ENCODE results near the gene FAM98B. TPM values are rescaled to one million over a fixed set of nuclear protein-coding genes. Genes with fewer than 3 reads are reported as not detected.

The FAM98B gene
- total and polyA plus RNA-seq, 2 donors (not counting 1 experiment from before 2014, with no cell fraction given) = 4.8 to 9.0 TPM

DNA sequence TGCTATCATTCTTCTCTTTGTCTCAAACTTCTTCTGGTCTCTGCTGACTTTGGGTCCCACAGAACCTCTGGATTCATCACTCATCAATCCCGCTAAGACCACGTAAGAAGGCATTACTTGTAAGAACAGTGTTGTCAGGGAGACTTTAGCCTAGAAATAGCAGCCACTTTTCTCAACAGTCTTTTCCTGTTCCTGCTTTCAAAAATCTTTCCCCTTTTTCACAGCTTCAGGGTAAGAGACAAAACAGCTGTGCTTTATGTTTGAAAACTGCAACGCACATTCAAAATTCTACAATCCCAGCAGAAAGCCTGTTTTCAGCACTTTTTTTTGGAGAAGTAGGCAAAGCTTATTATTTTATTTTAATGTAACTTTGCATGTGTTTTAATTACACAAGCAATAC is 42.0 kb upstream of the FAM98B start:
- Histone ChIP-seq H3K4me3 (replicated peaks in 1 of 4; ENCODE audit: control extremely low read depth in 1 of 4, insufficient read depth in 1 of 4, low read depth in 3 of 4, low read length in 4 of 4) (no peak overlapping the region), H3K9ac (ENCODE audit: insufficient read depth, low read length) (no peak overlapping the region), H3K27me3 (ENCODE audit: control insufficient read depth, insufficient read depth, low read length) (peaks cover 1% of the 10 kb centered on the region), H2AFZ (ENCODE audit: low read length) (no peak overlapping the region), H3K79me2 (ENCODE audit: control insufficient read depth, insufficient read depth, low read length) (no peaks in the 10 kb centered on the region), H4K20me1 (ENCODE audit: control insufficient read depth, extremely low read depth, insufficient read depth, low read length) (no peaks in the 10 kb centered on the region), H3K27ac (ENCODE audit: insufficient read depth, low read length) (no peak overlapping the region), H3K4me2 (ENCODE audit: extremely low read depth, insufficient read depth, low read length) (no peak overlapping the region), H3K36me3 (ENCODE audit: control insufficient read depth, insufficient read depth, low read length) (no peaks in the 10 kb centered on the region), H3K4me1 (ENCODE audit: control insufficient read depth, extremely low read depth, insufficient read depth, low read length) (no peaks in the 10 kb centered on the region), H3K9me3 (ENCODE audit: control insufficient read depth, insufficient read depth, low read depth, low read length) (no peaks in the 10 kb centered on the region)
- DNase-seq (ENCODE audit: low read depth in 2 of 2) = peak in 1 of 2 donors; percentile 21
- TF ChIP-seq CTCF (conservative IDR thresholded peaks at IDR 0.05 in 1 of 2, IDR thresholded peaks at IDR 0.05 in 1 of 2; ENCODE audit: low read depth in 1 of 2, low read length in 2 of 2) = no peak
- TF ChIP-seq EZH2 (IDR thresholded peaks at IDR 0.05; ENCODE audit: low read length, missing control alignments) = no peak

DNA sequence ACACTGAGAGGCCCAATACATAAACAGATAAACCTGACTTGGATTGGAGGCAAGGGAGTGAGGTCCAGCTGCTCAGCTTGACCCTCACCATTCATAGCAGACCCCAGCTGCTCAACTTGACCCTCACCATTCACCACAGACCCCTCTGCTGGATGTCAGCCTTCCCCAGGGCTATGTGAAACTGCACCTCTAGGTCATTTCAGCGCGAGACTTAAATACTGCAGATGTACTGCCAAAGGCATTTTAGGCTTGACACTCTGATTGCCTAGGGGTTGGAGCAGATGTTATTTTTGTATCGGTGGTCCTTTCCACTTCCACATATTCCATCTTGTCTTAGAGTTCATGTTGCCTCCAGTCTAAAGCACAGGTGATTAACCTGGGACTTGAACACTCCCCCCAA is 41.5 kb upstream of the FAM98B start:
- Histone ChIP-seq H3K36me3 (ENCODE audit: control insufficient read depth, insufficient read depth, low read length) (no peaks in the 10 kb centered on the region), H3K27me3 (ENCODE audit: control insufficient read depth, insufficient read depth, low read length) (peaks cover 5% of the 10 kb centered on the region)

GRCh38 chr15:38414357-38414756 is 39.6 kb upstream of the FAM98B start:
- Histone ChIP-seq H2AFZ (ENCODE audit: low read length) (no peak overlapping the region), H3K4me2 (ENCODE audit: extremely low read depth, insufficient read depth, low read length) (no peak overlapping the region), H3K4me1 (ENCODE audit: control insufficient read depth, extremely low read depth, insufficient read depth, low read length) (no peaks in the 10 kb centered on the region), H3K9me3 (ENCODE audit: control insufficient read depth, insufficient read depth, low read depth, low read length) (no peaks in the 10 kb centered on the region), H3K9ac (ENCODE audit: insufficient read depth, low read length) (no peak overlapping the region), H3K4me3 (replicated peaks in 1 of 4; ENCODE audit: control extremely low read depth in 1 of 4, insufficient read depth in 1 of 4, low read depth in 3 of 4, low read length in 4 of 4) (no peak overlapping the region), H3K27me3 (ENCODE audit: control insufficient read depth, insufficient read depth, low read length) (peaks cover 5% of the 10 kb centered on the region), H3K36me3 (ENCODE audit: control insufficient read depth, insufficient read depth, low read length) (no peaks in the 10 kb centered on the region), H3K79me2 (ENCODE audit: control insufficient read depth, insufficient read depth, low read length) (no peaks in the 10 kb centered on the region), H4K20me1 (ENCODE audit: control insufficient read depth, extremely low read depth, insufficient read depth, low read length) (no peaks in the 10 kb centered on the region), H3K27ac (ENCODE audit: insufficient read depth, low read length) (no peak overlapping the region)
- TF ChIP-seq EZH2 (IDR thresholded peaks at IDR 0.05; ENCODE audit: low read length, missing control alignments) = no peak
- TF ChIP-seq CTCF (conservative IDR thresholded peaks at IDR 0.05 in 1 of 2, IDR thresholded peaks at IDR 0.05 in 1 of 2; ENCODE audit: low read depth in 1 of 2, low read length in 2 of 2) = peak; percentile 87 to 88
- DNase-seq (ENCODE audit: low read depth in 2 of 2) = peak; percentile 54 to 85

More for the DNA sequence above, 41.5 kb upstream of the FAM98B start:
- H4K20me1 ChIP-seq (ENCODE audit: control insufficient read depth, extremely low read depth, insufficient read depth, low read length) = no peaks in the 10 kb centered on the region
- H2AFZ ChIP-seq (ENCODE audit: low read length) = no peak overlapping the region
- H3K79me2 ChIP-seq (ENCODE audit: control insufficient read depth, insufficient read depth, low read length) = no peaks in the 10 kb centered on the region
- H3K4me3 ChIP-seq (replicated peaks in 1 of 4; ENCODE audit: control extremely low read depth in 1 of 4, insufficient read depth in 1 of 4, low read depth in 3 of 4, low read length in 4 of 4) = no peak overlapping the region
- H3K9me3 ChIP-seq (ENCODE audit: control insufficient read depth, insufficient read depth, low read depth, low read length) = no peaks in the 10 kb centered on the region
- no peak overlapping the region for H3K4me2 ChIP-seq (ENCODE audit: extremely low read depth, insufficient read depth, low read length)
- H3K27ac ChIP-seq (ENCODE audit: insufficient read depth, low read length) = no peak overlapping the region
- no peak overlapping the region for H3K9ac ChIP-seq (ENCODE audit: insufficient read depth, low read length)
- no peaks in the 10 kb centered on the region for H3K4me1 ChIP-seq (ENCODE audit: control insufficient read depth, extremely low read depth, insufficient read depth, low read length)
- DNase-seq (ENCODE audit: low read depth in 2 of 2) = no peak
- TF ChIP-seq CTCF (conservative IDR thresholded peaks at IDR 0.05 in 1 of 2, IDR thresholded peaks at IDR 0.05 in 1 of 2; ENCODE audit: low read depth in 1 of 2, low read length in 2 of 2) (no peak), EZH2 (IDR thresholded peaks at IDR 0.05; ENCODE audit: low read length, missing control alignments) (no peak)

All from fibroblast of lung (primary cell).